ENCODE data around the gene LRAT. TPM values are rescaled to one million over a fixed set of nuclear protein-coding genes. Genes with fewer than 3 reads are reported as not detected.
"Not testable (repeated sequence)": the region's sequence is repeated elsewhere in the genome, so short reads cannot be mapped to it uniquely, and the experiment has no call there.

The LRAT gene
- total RNA-seq, result not detected

GRCh38 chr4:154743683-154744340 lies at the start of gene LRAT:
Gene LRAT (plus strand): TSS chr4:154744000. CDS start chr4:154744327, 327 bp downstream.
- Mint-ChIP-seq H3K9me3 (no peaks in the 10 kb centered on the region), H3K27ac (no peak within 1 kb of the TSS), H3K27me3 (peaks cover 67% of the 10 kb centered on the region), H3K36me3 (no peaks in the 10 kb centered on the region), H3K4me3 (peak within 1 kb of the TSS; percentile 81), H3K4me1 (peaks cover 10% of the 10 kb centered on the region)
- DNase-seq (peak; percentile 60), ATAC-seq (ENCODE audit: low read depth) (peak; percentile 82)
- POLR2A ChIA-PET, result interaction anchor here (0.6 kb wide), 1 partner anchor 1511 kb away, joined by 3 read pairs; no protein-coding TSS in a partner anchor

DNA sequence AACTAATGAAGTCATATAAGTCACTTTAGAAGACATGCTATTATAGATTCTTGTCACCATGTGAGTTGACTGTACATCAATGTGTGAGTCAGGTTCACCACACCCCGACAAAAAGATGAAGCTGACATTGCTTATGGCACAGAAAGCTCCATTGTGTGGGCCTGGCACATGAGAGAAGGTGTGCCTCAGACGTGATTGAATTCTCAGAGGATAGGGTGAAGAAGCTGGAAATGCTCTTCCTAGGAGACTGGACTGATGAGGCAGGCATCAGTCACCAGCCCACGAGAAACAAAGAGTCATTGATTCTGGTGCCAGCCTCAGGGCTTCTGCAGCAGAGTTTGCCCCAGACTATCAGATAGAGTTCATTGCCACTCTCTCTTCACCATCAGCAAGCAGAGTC lies 35.9 kb upstream of the LRAT start:
- POLR2A ChIA-PET, result no interaction called here
- ATAC-seq (ENCODE audit: low read depth), result no peak

DNA sequence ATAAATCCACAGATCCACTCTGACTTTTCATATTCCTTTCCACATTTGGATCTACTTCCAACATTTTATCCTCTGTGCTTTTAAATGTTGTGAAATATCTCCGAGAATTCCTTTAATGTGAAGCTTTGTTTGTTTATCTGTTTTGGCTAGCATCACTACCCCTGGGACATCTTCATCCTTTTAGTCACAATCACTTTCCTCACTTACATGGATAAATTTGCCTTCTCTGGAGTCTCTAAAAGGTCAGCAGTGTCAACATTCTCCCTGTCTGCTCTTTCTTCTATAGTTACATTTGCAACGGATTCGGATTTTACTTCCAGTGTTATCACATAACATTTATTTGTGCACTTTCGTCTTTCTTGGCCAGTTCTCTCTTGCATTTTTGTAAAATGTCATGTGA lies 34.2 kb upstream of the LRAT start:
- H3K36me3 Mint-ChIP-seq, result no peaks in the 10 kb centered on the region
- DNase-seq (no peak), ATAC-seq (ENCODE audit: low read depth) (no peak)
- no peak overlapping the region for H3K27ac Mint-ChIP-seq
- H3K4me3 Mint-ChIP-seq, result no peak overlapping the region
- H3K4me1 Mint-ChIP-seq, result no peaks in the 10 kb centered on the region
- peaks cover 2% of the 10 kb centered on the region for H3K9me3 Mint-ChIP-seq
- peaks cover 4% of the 10 kb centered on the region for H3K27me3 Mint-ChIP-seq
- POLR2A ChIA-PET, result no interaction called here

More for the DNA sequence above, 35.9 kb upstream of the LRAT start:
- no peak overlapping the region for H3K27ac Mint-ChIP-seq
- peaks cover 2% of the 10 kb centered on the region for H3K9me3 Mint-ChIP-seq
- H3K27me3 Mint-ChIP-seq, result peaks cover 4% of the 10 kb centered on the region
- H3K4me3 Mint-ChIP-seq, result no peak overlapping the region
- no peaks in the 10 kb centered on the region for H3K36me3 Mint-ChIP-seq
- no peak for DNase-seq
- H3K4me1 Mint-ChIP-seq, result no peaks in the 10 kb centered on the region

GRCh38 chr4:154711522-154711921 lies 32.3 kb upstream of the LRAT start:
- H3K4me1 Mint-ChIP-seq, result no peaks in the 10 kb centered on the region
- H3K36me3 Mint-ChIP-seq, result no peaks in the 10 kb centered on the region
- peaks cover 10% of the 10 kb centered on the region for H3K27me3 Mint-ChIP-seq
- H3K4me3 Mint-ChIP-seq, result no peak overlapping the region
- POLR2A ChIA-PET, result no interaction called here
- no peak for ATAC-seq (ENCODE audit: low read depth)
- no peak for DNase-seq
- H3K9me3 Mint-ChIP-seq, result no peaks in the 10 kb centered on the region
- H3K27ac Mint-ChIP-seq, result no peak overlapping the region

GRCh38 chr4:154714339-154715040 lies 29.3 kb upstream of the LRAT start:
- no peak for ATAC-seq (ENCODE audit: low read depth)
- Mint-ChIP-seq H3K4me3 (no peak overlapping the region), H3K36me3 (no peaks in the 10 kb centered on the region), H3K9me3 (no peaks in the 10 kb centered on the region), H3K27ac (no peak overlapping the region), H3K4me1 (no peaks in the 10 kb centered on the region), H3K27me3 (peaks cover 12% of the 10 kb centered on the region)
- no peak for DNase-seq
- POLR2A ChIA-PET, result no interaction called here

DNA sequence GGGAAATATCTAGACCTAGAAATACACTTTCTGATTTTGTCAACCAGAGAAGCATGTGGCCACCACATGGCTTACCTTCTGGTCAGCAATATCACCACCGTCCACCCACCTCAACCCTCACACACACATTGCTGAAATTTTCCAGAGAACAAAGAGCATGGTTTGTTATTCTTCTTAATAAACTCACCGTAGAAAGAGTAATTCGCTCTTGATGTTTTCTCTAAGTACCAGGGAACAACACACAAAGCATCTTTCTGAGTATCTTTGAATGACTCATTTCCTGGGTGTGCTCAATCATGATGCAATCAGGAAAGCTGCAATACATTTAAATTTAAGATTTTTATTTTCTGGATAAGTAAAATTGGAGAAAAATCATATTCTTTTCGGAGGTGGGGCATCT lies 24.7 kb upstream of the LRAT start:
- Mint-ChIP-seq H3K4me1 (peaks cover 2% of the 10 kb centered on the region), H3K9me3 (no peaks in the 10 kb centered on the region), H3K27me3 (peaks cover 17% of the 10 kb centered on the region), H3K4me3 (no peak overlapping the region), H3K27ac (no peak overlapping the region), H3K36me3 (no peaks in the 10 kb centered on the region)
- DNase-seq, result no peak
- POLR2A ChIA-PET, result no interaction called here
- ATAC-seq (ENCODE audit: low read depth), result no peak

GRCh38 chr4:154720123-154720522 lies 23.7 kb upstream of the LRAT start:
- Mint-ChIP-seq H3K4me1 (peaks cover 2% of the 10 kb centered on the region), H3K4me3 (no peak overlapping the region), H3K27me3 (peaks cover 21% of the 10 kb centered on the region), H3K36me3 (no peaks in the 10 kb centered on the region), H3K27ac (no peak overlapping the region), H3K9me3 (no peaks in the 10 kb centered on the region)
- no peak for ATAC-seq (ENCODE audit: low read depth)
- DNase-seq, result no peak
- POLR2A ChIA-PET, result no interaction called here

DNA sequence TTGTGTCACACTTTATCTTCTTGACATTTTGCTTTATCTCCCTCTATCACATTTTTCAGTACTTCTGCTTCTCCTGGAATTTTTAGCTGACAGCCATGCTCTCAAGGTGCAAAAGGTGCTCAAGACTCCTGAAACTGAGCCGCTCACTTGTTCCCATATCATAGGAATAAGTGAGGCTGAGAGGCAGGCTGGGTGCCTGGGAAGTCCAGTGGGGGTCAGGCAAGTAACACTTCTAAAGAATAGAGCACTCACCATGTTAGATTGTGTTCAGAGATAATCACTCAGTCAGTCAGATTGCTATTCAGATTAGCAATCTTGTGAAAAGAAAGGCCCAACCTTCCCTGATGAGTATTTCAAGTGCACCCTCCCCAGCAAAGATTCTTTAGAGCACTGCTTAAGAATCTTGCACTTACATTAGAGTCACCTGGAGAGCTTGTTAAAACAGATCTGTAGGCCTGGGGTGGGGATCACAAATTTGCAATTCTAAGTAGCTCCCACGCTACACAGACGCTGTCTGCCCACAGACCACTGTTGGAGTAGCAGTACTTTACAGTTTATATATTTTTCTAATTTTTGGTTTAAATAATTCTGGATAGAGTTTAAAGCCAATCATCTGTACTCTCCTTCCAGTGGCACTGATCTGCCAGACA lies 23.1 kb upstream of the LRAT start:
- no peak overlapping the region for H3K4me3 Mint-ChIP-seq
- DNase-seq (no peak), ATAC-seq (ENCODE audit: low read depth) (no peak)
- POLR2A ChIA-PET, result no interaction called here
- peaks cover 2% of the 10 kb centered on the region for H3K4me1 Mint-ChIP-seq
- peaks cover 21% of the 10 kb centered on the region for H3K27me3 Mint-ChIP-seq
- no peaks in the 10 kb centered on the region for H3K36me3 Mint-ChIP-seq
- H3K9me3 Mint-ChIP-seq, result no peaks in the 10 kb centered on the region
- H3K27ac Mint-ChIP-seq, result no peak overlapping the region

DNA sequence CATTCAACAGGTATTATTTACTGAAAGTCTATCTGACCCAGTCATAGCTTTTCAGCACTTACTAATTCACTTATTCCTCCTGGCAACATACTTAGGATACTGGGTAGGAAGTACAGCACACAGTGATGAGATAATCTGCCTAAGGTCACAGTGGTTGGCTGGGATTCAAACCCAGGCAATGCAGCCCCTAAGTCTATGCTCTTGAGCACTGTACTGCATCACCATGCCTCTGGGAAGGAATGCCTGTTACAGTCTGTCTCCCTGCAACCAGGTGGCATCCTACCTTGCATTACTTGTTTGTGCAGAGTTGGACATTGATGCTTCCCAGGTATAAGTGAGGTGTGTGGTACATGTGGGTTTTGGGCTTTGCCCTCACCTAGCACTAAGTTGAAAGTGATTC lies 21.5 kb upstream of the LRAT start:
- Mint-ChIP-seq H3K4me3 (no peak overlapping the region), H3K9me3 (no peaks in the 10 kb centered on the region), H3K27me3 (peaks cover 9% of the 10 kb centered on the region), H3K27ac (no peak overlapping the region), H3K4me1 (peaks cover 2% of the 10 kb centered on the region), H3K36me3 (no peaks in the 10 kb centered on the region)
- POLR2A ChIA-PET, result no interaction called here
- no peak for ATAC-seq (ENCODE audit: low read depth)
- DNase-seq, result no peak

GRCh38 chr4:154723601-154724000 lies 20.2 kb upstream of the LRAT start:
- DNase-seq; H3K27ac Mint-ChIP-seq; ATAC-seq (ENCODE audit: low read depth); H3K9me3 Mint-ChIP-seq; H3K4me3 Mint-ChIP-seq; POLR2A ChIA-PET; H3K4me1 Mint-ChIP-seq; H3K27me3 Mint-ChIP-seq; H3K36me3 Mint-ChIP-seq: not testable (repeated sequence)

DNA sequence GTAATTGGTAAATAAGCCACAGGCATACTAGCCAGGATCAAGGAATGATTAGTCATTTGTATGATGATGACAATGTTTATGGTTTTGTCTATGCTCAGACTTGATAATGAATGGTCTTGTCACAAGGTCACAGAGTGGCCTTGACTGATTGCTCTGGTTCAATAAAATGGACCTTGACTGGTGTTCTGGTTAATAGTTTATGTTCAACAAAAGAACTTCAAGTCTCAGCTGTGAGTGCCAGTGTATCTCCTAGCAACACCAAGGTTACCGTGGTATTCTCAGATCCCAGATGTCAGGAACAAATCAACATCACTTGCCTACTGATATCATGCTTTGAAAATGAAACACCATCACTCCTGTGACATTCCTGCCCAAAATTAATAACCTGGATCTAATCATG lies 16.3 kb upstream of the LRAT start:
- H3K9me3 Mint-ChIP-seq, result no peaks in the 10 kb centered on the region
- no peak overlapping the region for H3K27ac Mint-ChIP-seq
- POLR2A ChIA-PET, result no interaction called here
- no peaks in the 10 kb centered on the region for H3K4me1 Mint-ChIP-seq
- DNase-seq (no peak), ATAC-seq (ENCODE audit: low read depth) (no peak)
- H3K4me3 Mint-ChIP-seq, result no peak overlapping the region
- H3K36me3 Mint-ChIP-seq, result no peaks in the 10 kb centered on the region
- peaks cover 8% of the 10 kb centered on the region for H3K27me3 Mint-ChIP-seq

- Mint-ChIP-seq H3K4me1 (no peaks in the 10 kb centered on the region), H3K36me3 (no peaks in the 10 kb centered on the region), H3K27ac (no peak overlapping the region), H3K4me3 (no peak overlapping the region), H3K9me3 (no peaks in the 10 kb centered on the region), H3K27me3 (peaks cover 11% of the 10 kb centered on the region)
- POLR2A ChIA-PET, result no interaction called here
- ATAC-seq (ENCODE audit: low read depth) (no peak), DNase-seq (no peak)
These were observed 12.0 kb upstream of the LRAT start for GRCh38 chr4:154731756-154732155.

DNA sequence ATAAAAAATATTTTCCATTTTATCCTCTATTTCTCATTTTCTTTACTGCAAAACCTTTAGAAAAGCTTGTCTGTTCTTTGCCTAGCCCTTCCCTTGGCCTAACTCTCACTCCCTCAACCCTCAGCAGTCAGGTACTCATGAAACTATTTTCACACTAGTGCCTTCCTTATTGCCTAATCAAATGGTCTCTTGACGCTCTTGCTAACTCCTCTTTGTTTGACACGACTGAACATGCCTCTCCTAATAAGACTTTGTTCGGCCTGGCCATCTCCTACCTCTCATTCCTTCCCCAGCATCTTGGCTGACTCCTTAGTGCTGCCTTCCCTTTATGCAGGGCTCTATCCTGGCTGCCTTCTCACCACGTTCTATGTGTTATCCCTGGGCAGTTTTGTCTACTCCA lies 11.1 kb upstream of the LRAT start:
- Mint-ChIP-seq H3K9me3 (no peaks in the 10 kb centered on the region), H3K36me3 (no peaks in the 10 kb centered on the region), H3K27ac (no peak overlapping the region), H3K27me3 (peaks cover 11% of the 10 kb centered on the region), H3K4me1 (no peaks in the 10 kb centered on the region), H3K4me3 (no peak overlapping the region)
- DNase-seq, result no peak
- ATAC-seq (ENCODE audit: low read depth), result no peak
- POLR2A ChIA-PET, result no interaction called here

DNA sequence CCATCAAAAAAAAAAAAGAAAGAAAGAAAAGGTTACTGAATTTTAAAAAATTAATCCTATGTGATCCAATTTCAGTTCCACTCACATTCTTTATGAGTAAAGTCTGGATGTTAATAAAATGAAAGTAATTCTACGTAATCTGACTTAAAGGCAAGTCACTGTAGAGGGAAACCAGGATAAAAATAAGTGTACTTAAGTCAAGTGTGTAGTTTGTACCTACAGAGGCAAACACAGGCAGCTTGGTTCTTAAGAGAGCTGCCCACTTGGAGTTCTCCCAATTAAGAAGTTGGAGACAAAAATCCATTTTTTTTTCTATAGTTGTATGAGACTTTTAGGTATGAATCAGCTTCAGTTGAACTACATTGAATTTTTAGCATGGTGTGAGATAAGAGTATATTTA lies 7.0 kb upstream of the LRAT start:
- Mint-ChIP-seq H3K36me3 (no peaks in the 10 kb centered on the region), H3K4me3 (no peak overlapping the region), H3K27me3 (peaks cover 37% of the 10 kb centered on the region), H3K4me1 (peaks cover 1% of the 10 kb centered on the region), H3K27ac (no peak overlapping the region), H3K9me3 (no peaks in the 10 kb centered on the region)
- no peak for ATAC-seq (ENCODE audit: low read depth)
- POLR2A ChIA-PET, result no interaction called here
- no peak for DNase-seq
